Activated CD4-positive, alpha-beta T cell treated with anti-CD3 and anti-CD28 coated beads for 48 hours (primary cell): ENCODE data around the gene DBP.
A peak's percentile ranks its signal among the peaks of the same experiment; 100 is the strongest.
"Not testable (repeated sequence)": the region's sequence is repeated elsewhere in the genome, so short reads cannot be mapped to it uniquely, and the experiment has no call there.

Experiments used
- DNase-seq: peaks from one replicate; pipeline ENCODE4 v3.0.0-alpha.2; 2020

DBP gene

GRCh38 chr19:48664476-48664875 is 27.3 kb upstream of the DBP start:
- no peak for DNase-seq

- no peak for DNase-seq
Observed at GRCh38 chr19:48663667-48664066, 26.5 kb upstream of the DBP start.

GRCh38 chr19:48661711-48662090 is 24.5 kb upstream of the DBP start:
- no peak for DNase-seq

- peak; percentile 88 for DNase-seq
Observed at GRCh38 chr19:48660852-48661710, 23.9 kb upstream of the DBP start.

GRCh38 chr19:48659768-48660167 is 22.6 kb upstream of the DBP start:
- no peak for DNase-seq

- DNase-seq: no peak
Observed at GRCh38 chr19:48658483-48658882, 21.3 kb upstream of the DBP start.

GRCh38 chr19:48657828-48658227 is 20.6 kb upstream of the DBP start:
- DNase-seq: not testable (repeated sequence)

- DNase-seq: no peak
Observed at GRCh38 chr19:48656840-48657474, 19.8 kb upstream of the DBP start.

- no peak for DNase-seq
Observed at GRCh38 chr19:48654299-48655059, 17.3 kb upstream of the DBP start.

- no peak for DNase-seq
Observed at GRCh38 chr19:48651683-48652048, 14.5 kb upstream of the DBP start.

GRCh38 chr19:48650974-48651682 is 13.9 kb upstream of the DBP start:
- DNase-seq: no peak

GRCh38 chr19:48648134-48648533 is 11.0 kb upstream of the DBP start:
- DNase-seq: no peak

- no peak for DNase-seq
Observed at GRCh38 chr19:48646722-48647216, 9.6 kb upstream of the DBP start.

DNA sequence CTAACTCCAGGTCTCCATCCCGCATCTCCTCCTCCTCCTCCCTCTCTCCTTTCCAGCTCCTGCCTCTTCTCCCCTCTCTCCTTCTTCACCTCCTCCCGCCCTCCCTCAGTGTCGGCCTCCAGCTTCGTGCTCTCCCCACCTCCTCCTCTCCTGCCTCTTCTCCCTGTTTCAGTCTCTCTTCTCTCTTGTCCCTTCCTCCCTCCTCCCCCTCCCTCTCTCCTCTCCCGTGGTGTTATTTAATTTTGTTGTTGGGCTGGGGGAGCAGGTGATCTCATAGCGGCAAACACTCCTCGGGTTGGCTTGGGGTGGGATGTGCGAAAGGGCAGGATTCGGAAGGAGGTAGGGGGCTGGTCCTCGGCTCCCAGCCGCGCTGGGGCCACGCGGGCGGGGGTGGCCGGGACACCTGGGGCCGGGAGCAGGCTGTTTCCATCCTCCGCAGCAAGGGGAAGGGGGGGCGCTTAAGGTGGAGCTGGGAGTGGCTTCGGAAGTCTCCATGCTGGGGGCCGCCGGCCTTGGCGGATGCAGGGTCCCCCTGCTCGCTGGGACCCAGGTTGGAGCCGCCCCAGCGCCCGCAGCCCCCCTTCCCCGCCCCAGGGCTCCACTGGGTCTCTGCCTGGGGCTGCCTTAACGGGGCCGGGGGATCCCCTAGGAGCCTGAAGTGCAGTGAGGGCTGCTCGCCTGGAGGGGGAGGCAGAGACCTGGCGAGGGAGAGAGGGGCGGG is 9.0 kb upstream of the DBP start, which contains the start of gene CA11:
CA11 (minus strand) TSS at position 187 of the 721 bp plus-strand sequence. CDS start 555 bp downstream, outside the sequence.
- DNase-seq: peak; percentile 93

DNA sequence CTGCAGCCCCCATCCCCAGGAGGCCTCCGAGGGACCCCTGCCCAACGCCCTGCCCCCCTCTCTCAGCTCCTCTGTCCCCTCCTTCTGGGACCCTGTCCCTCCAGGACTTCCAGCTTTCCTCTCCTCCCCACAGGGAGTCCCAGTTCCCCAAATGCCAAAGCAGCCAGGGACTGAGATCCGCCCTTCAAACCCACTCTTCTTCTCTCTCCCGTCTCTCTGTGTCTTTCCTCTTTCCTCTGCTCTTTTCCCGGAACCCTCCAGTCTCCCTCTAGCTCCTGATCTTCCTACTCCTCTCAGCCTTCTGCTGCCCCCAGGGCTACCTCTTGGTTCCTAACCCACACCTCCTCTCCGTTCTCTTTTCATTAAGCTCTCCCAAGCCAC is 8.4 kb upstream of the DBP start:
- DNase-seq: no peak

- peak; percentile 85 for DNase-seq
Observed at GRCh38 chr19:48644839-48645619, 7.8 kb upstream of the DBP start.

DNA sequence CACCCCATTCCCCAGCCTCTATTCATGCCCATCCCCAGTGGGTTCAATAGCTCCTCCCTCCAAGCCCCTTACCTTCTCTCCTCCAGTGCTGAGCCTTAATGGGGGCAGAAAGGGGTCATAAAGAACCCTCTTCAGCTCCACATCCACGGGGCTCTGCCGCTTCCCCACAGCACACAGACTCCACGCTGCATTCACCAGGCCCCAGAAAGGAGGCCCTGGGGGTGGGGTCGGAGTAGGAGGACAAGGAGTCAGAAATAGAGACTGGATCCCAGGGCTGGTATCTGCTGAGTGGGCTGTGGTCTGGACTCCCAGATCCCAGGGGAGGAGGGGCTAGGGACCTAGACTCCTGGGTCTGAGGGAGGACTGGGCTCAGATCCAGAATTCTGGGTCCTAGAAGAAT is 7.2 kb upstream of the DBP start:
- DNase-seq: no peak

- DNase-seq: no peak
Observed at GRCh38 chr19:48642862-48643261, 5.7 kb upstream of the DBP start.

DNA sequence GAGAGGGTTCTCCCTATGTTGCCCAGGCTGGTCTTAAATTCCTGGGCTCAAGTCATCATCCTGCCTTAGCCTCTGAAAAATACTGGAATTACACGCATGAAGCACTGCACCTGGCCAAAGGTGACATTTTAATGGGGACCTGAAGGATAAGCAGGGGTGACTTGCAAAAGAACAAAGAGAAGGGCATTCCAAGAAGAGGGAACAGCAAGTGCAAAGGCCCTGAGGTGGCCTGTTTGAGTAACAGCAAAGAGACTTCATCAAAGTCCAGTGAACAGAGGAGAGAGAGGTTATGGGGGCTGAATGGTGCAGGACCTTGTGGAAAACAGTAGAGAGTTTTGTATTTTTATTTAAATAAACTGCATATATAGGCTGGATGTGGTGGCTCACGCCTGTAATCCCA is 4.7 kb upstream of the DBP start:
- no peak for DNase-seq

GRCh38 chr19:48639483-48640375 is 2.5 kb upstream of the DBP start:
- DNase-seq: no peak
